Measurements from ENCODE around the gene TSHZ2.

The TSHZ2 gene

DNA sequence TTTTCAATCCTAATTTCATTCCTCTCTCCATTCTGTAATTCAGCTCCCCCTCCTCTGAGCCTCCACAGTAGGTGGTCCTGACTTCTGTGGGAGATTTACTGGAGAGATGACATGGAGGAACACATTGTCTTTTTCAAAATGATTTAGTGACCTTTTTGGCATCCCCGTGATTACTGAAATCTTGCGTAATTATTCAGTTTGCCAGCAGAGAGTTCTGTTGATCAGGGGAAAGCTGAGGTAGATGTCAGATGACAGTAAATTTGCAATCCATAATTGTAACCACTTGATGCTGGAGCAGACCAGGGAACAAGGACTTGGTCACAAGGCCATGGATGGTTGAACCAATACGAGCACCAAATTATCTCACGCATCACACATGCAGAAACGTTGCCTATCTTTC is 302.2 kb downstream of the TSHZ2 start:
- H3K4me1 ChIP-seq (ENCODE audit: low read depth, poor library complexity, severe bottlenecking), result no peaks in the 10 kb centered on the region
- no peak overlapping the region for H3K4me3 ChIP-seq (IDR thresholded peaks at IDR 0.05; ENCODE audit: insufficient read depth, low read depth, low read length)
- H3K79me2 ChIP-seq (ENCODE audit: insufficient read depth, low read depth), result no peaks in the 10 kb centered on the region
- TF ChIP-seq, protein P1, sequence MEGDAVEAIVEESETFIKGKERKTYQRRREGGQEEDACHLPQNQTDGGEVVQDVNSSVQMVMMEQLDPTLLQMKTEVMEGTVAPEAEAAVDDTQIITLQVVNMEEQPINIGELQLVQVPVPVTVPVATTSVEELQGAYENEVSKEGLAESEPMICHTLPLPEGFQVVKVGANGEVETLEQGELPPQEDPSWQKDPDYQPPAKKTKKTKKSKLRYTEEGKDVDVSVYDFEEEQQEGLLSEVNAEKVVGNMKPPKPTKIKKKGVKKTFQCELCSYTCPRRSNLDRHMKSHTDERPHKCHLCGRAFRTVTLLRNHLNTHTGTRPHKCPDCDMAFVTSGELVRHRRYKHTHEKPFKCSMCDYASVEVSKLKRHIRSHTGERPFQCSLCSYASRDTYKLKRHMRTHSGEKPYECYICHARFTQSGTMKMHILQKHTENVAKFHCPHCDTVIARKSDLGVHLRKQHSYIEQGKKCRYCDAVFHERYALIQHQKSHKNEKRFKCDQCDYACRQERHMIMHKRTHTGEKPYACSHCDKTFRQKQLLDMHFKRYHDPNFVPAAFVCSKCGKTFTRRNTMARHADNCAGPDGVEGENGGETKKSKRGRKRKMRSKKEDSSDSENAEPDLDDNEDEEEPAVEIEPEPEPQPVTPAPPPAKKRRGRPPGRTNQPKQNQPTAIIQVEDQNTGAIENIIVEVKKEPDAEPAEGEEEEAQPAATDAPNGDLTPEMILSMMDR (conservative IDR thresholded peaks at IDR 0.05; ENCODE audit: low read depth, low read length), result no peak
- no peak overlapping the region for H2AFZ ChIP-seq (ENCODE audit: low read depth)
- no peaks in the 10 kb centered on the region for H3K27me3 ChIP-seq (ENCODE audit: insufficient read depth, low read depth)
- H3K4me2 ChIP-seq, result no peak overlapping the region
- no peaks in the 10 kb centered on the region for H4K20me1 ChIP-seq (ENCODE audit: insufficient read depth)
- no peaks in the 10 kb centered on the region for H3K36me3 ChIP-seq (ENCODE audit: insufficient read depth)
- H3K9ac ChIP-seq, result no peak overlapping the region
- H3K27ac ChIP-seq, result no peak overlapping the region

DNA sequence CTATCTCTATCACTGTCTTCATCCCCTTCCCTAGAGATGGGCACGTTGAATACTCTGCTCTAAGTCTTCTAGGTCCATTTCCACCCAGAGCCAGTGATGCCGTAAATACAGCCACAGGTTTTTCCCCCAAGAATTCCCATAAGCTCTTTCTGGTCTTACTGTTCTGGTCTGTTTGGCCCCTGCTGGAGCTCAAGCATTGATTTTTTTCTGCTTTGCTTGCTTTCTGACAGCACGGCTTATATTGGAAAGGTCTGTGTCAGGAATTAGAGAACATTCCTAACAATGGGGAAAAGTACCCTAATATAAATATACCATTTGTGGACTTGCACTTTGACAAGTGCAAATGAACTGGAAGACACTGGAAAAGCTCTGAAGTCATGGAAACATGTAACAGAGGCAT is 302.6 kb downstream of the TSHZ2 start:
- Histone ChIP-seq H3K4me2 (no peak overlapping the region), H2AFZ (ENCODE audit: low read depth) (no peak overlapping the region), H3K36me3 (ENCODE audit: insufficient read depth) (no peaks in the 10 kb centered on the region), H3K9ac (no peak overlapping the region), H3K4me3 (IDR thresholded peaks at IDR 0.05; ENCODE audit: insufficient read depth, low read depth, low read length) (no peak overlapping the region), H4K20me1 (ENCODE audit: insufficient read depth) (no peaks in the 10 kb centered on the region), H3K79me2 (ENCODE audit: insufficient read depth, low read depth) (no peaks in the 10 kb centered on the region), H3K27ac (no peak overlapping the region), H3K4me1 (ENCODE audit: low read depth, poor library complexity, severe bottlenecking) (no peaks in the 10 kb centered on the region), H3K27me3 (ENCODE audit: insufficient read depth, low read depth) (no peaks in the 10 kb centered on the region)
- TF ChIP-seq, protein P1 (conservative IDR thresholded peaks at IDR 0.05; ENCODE audit: low read depth, low read length), result no peak

DNA sequence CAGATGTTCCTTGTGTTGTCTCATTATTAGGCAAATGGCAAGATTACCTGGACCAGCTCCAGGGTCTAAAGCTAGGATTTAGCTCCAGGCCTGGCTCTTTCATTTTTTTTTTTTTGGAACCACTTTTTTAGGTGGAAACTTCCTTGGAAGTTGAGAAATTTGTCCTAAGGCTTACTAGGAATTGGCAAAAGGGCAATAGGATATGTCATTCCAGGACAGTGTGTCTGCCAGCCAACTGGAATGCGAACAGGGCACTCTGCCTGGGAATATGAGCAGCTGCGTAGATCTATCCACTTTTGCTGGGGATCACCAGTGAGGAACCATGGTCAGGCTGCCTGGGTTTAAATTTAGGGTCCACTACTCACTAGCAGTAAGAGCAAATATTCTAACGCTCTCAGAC is 304.0 kb downstream of the TSHZ2 start:
- no peaks in the 10 kb centered on the region for H4K20me1 ChIP-seq (ENCODE audit: insufficient read depth)
- H3K4me1 ChIP-seq (ENCODE audit: low read depth, poor library complexity, severe bottlenecking), result no peaks in the 10 kb centered on the region
- TF ChIP-seq, protein P1 (conservative IDR thresholded peaks at IDR 0.05; ENCODE audit: low read depth, low read length), result no peak
- no peak overlapping the region for H3K4me2 ChIP-seq
- no peaks in the 10 kb centered on the region for H3K79me2 ChIP-seq (ENCODE audit: insufficient read depth, low read depth)
- no peak overlapping the region for H2AFZ ChIP-seq (ENCODE audit: low read depth)
- H3K4me3 ChIP-seq (IDR thresholded peaks at IDR 0.05; ENCODE audit: insufficient read depth, low read depth, low read length), result no peak overlapping the region
- H3K36me3 ChIP-seq (ENCODE audit: insufficient read depth), result no peaks in the 10 kb centered on the region
- no peak overlapping the region for H3K27ac ChIP-seq
- H3K27me3 ChIP-seq (ENCODE audit: insufficient read depth, low read depth), result no peaks in the 10 kb centered on the region
- H3K9ac ChIP-seq, result no peak overlapping the region

DNA sequence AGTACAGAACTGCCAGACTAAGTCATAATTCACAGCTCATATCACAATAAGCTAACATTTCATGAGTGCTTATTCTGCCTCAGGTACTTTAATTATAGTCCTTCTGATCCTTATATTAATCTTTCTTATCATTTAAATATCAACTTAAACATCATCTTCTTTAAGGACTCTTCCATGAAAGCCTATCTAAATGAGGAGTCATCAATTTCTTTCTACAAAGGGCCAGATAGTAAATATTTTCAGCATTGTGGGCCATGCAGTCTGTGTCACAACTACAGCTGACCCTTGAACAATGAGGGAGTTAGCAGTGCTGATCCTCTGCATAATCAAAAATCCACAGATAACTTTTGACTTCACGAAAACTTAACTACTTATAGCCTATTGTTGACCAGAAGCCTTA is 306.4 kb downstream of the TSHZ2 start:
- TF ChIP-seq, protein P1 (conservative IDR thresholded peaks at IDR 0.05; ENCODE audit: low read depth, low read length), result no peak
- H3K9ac ChIP-seq, result no peak overlapping the region
- no peak overlapping the region for H2AFZ ChIP-seq (ENCODE audit: low read depth)
- no peaks in the 10 kb centered on the region for H4K20me1 ChIP-seq (ENCODE audit: insufficient read depth)
- H3K4me2 ChIP-seq, result no peak overlapping the region
- no peak overlapping the region for H3K27ac ChIP-seq
- no peak overlapping the region for H3K4me3 ChIP-seq (IDR thresholded peaks at IDR 0.05; ENCODE audit: insufficient read depth, low read depth, low read length)
- no peaks in the 10 kb centered on the region for H3K4me1 ChIP-seq (ENCODE audit: low read depth, poor library complexity, severe bottlenecking)
- no peaks in the 10 kb centered on the region for H3K27me3 ChIP-seq (ENCODE audit: insufficient read depth, low read depth)
- H3K79me2 ChIP-seq (ENCODE audit: insufficient read depth, low read depth), result no peaks in the 10 kb centered on the region
- H3K36me3 ChIP-seq (ENCODE audit: insufficient read depth), result no peaks in the 10 kb centered on the region

DNA sequence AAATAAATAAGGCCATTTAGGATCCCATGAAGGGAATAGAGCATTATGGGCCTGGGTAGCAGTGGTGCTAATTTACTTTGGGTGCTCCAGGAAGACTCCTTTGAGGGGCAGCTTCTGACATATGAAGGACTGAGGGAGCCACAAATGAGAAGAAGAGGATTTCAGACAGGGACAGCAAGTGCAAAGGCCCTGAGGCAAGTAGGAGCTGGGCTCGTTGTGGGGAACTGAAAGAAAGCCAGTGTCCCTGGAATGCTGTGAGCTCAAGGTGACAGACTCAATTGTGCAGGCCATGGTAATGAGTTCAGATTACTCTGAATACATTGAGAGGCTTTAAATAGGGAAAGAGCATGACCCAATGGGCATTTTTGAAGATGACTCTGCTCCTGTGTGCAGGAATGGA is 307.6 kb downstream of the TSHZ2 start:
- H3K9ac ChIP-seq, result no peak overlapping the region
- no peak overlapping the region for H3K4me2 ChIP-seq
- H3K4me3 ChIP-seq (IDR thresholded peaks at IDR 0.05; ENCODE audit: insufficient read depth, low read depth, low read length), result no peak overlapping the region
- H3K27ac ChIP-seq, result no peak overlapping the region
- no peak overlapping the region for H2AFZ ChIP-seq (ENCODE audit: low read depth)
- no peaks in the 10 kb centered on the region for H4K20me1 ChIP-seq (ENCODE audit: insufficient read depth)
- H3K36me3 ChIP-seq (ENCODE audit: insufficient read depth), result no peaks in the 10 kb centered on the region
- no peaks in the 10 kb centered on the region for H3K27me3 ChIP-seq (ENCODE audit: insufficient read depth, low read depth)
- TF ChIP-seq, protein P1 (conservative IDR thresholded peaks at IDR 0.05; ENCODE audit: low read depth, low read length), result no peak
- H3K4me1 ChIP-seq (ENCODE audit: low read depth, poor library complexity, severe bottlenecking), result no peaks in the 10 kb centered on the region
- H3K79me2 ChIP-seq (ENCODE audit: insufficient read depth, low read depth), result no peaks in the 10 kb centered on the region
